GM19452 (cell line): ENCODE data around the gene CCDC88C.

Source experiments
- ATAC-seq: cut with Tn5 transposase; IDR thresholded peaks from one replicate; pipeline ENCODE4 v1.9.1; 2021; ENCODE audit not compliant: unreplicated experiment

CCDC88C gene

DNA sequence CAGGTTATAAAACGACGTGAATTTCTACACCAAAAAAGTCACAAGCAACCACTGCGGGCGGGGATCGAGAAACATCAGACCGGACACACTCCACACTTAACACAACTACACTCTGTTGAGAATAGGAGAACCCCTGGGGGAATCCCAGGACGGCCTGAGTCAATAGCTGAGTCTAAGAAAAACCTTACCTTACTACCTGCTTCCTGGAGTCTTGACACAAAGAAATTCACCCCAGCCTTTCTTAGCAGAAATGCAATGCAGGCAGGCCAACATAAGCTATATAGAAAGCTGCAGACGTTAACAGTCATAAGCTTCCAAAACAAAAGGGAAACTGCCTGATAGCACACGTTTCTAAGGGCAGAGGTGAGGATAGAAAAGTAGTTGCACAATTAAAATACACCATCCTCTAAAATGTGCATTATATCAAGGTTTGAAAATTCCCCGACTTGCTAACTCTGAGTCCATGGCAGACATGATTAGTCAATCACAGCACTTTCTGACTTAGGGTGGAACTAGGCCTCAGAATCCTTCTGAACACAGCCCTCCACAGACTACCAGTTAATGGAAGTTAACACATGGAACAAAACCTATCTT lies 68.0 kb downstream of the CCDC88C start:
- peak; percentile 48 for ATAC-seq

DNA sequence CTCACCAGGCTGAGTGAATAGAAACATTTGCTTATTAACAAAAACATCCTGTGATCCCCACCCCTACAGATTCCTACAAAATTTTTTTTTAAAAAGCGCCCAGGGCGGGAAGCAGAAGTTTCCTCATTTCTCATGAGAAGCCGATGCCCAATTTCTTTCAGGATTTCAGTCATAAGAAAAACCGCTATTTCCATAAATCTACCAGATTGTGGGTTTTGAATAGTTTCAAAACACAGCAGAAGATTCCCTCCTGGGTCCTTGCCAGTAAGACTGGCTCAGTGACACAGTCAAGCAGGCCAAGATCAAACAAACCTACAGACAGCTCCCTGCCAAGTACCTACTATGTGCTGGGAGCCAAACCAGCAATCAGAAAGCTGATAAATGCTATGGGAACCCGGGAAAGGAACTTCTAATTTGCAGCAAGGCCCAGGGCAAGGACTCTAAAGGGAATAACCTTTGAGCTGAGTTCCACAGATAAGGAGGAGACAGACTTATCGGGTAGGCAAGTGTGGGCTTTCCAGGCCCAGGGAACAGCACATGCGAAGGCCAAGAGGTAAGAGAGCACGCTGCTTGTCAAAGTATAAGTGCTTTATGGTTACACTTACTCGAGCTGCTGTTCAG lies 68.7 kb downstream of the CCDC88C start:
- ATAC-seq: no peak

- ATAC-seq: no peak
These were observed 70.8 kb downstream of the CCDC88C start for GRCh38 chr14:91346838-91347173.

- no peak for ATAC-seq
These were observed 73.5 kb downstream of the CCDC88C start for GRCh38 chr14:91344096-91344495.

- ATAC-seq: no peak
These were observed 74.6 kb downstream of the CCDC88C start for GRCh38 chr14:91343051-91343450.

- no peak for ATAC-seq
These were observed 75.3 kb downstream of the CCDC88C start for GRCh38 chr14:91342206-91342760.

GRCh38 chr14:91341751-91342154 lies 75.9 kb downstream of the CCDC88C start:
- ATAC-seq: no peak

DNA sequence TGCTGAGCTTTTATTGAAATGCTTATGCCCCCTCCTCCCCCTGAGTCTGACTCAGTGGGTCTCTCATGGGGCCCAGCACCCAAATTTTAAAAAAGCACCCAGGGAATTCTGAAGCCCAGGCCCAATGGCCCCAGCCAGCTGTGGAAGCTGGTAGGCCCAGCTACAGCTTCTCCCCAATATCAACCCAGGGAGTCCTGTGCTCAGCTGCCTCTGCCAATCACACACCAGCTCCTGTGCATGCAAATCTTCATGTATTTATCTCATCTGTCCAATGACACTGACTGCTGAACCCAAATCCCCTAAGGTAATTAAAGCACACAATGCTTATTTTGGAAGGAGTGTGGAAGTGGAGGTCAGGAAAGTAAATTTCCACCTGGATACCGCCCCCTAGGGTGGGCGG lies 76.3 kb downstream of the CCDC88C start:
- no peak for ATAC-seq

DNA sequence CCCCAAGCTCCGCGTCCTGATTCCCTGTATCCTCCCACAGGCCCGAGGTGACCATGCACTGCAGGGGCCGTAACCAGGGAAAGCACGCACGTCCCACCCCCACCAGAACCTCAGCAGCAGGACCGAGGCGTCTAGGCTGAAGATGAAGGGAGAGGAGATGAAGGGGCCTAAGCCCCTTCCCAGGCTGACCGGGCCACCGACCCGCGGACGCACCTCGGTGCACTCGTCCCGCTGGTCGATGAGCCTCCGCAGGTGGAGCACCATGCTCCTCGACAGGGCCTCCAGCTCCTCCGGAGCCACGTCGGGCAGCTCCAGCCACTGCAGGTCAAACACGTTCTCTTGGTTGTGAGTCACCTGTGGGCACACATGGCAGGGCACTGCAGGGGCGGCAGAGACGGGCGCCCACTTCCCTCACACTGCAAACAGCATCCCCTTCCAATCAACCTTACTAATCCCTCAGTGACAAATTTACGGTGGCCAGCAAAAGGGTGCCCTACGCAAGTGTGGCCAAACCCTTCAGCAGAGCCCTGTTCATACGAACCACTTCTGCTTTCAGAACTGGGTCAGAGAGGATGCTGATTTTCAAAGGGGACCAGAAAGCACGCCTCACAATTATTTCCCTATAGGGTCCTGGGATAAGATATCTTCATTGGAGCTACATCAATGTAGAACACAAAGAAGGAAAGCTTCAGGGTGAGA lies 77.8 kb downstream of the CCDC88C start:
- no peak for ATAC-seq

DNA sequence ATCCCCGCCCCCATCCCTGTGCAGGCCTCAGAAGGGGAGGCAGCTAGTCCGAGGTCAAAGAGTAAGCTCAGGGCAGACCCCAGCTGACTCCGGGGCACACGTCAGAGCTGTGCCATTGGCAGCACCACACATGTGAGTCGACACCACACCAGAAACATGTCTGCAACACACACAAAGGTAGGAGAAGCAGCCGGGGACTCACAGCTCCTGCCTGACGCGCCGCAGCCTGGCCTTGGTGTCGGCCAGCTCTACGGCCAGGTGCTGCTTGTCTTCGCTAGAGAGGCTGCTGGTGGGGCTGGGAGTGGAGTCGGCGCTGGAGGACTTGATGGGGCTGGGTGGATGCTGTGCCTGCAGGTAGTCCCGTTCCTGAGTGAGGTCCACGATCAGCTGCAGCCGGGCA lies 78.5 kb downstream of the CCDC88C start:
- ATAC-seq: no peak

DNA sequence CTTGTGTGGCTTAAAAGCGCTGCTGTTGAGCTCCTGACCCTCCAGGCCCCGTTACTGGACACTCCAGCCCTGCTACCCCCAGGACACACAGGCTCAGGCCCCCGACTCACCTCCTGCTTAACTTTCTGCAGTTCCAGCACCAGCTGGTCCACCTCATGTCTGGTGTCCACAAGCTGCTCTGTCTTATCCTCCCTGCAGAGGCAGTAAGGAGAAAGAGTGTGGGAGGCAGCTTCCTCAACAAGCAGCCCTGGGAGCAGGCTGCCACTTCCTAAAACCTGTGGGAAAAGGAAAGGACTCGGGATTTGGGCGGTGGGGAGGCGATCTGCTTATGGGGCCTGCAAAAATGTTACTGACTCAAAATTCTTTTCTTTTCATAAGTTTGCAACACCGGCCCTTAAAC lies 79.2 kb downstream of the CCDC88C start:
- no peak for ATAC-seq

- ATAC-seq: no peak
These were observed 79.8 kb downstream of the CCDC88C start for GRCh38 chr14:91337699-91338335.

GRCh38 chr14:91336093-91336450 lies 81.5 kb downstream of the CCDC88C start:
- no peak for ATAC-seq

DNA sequence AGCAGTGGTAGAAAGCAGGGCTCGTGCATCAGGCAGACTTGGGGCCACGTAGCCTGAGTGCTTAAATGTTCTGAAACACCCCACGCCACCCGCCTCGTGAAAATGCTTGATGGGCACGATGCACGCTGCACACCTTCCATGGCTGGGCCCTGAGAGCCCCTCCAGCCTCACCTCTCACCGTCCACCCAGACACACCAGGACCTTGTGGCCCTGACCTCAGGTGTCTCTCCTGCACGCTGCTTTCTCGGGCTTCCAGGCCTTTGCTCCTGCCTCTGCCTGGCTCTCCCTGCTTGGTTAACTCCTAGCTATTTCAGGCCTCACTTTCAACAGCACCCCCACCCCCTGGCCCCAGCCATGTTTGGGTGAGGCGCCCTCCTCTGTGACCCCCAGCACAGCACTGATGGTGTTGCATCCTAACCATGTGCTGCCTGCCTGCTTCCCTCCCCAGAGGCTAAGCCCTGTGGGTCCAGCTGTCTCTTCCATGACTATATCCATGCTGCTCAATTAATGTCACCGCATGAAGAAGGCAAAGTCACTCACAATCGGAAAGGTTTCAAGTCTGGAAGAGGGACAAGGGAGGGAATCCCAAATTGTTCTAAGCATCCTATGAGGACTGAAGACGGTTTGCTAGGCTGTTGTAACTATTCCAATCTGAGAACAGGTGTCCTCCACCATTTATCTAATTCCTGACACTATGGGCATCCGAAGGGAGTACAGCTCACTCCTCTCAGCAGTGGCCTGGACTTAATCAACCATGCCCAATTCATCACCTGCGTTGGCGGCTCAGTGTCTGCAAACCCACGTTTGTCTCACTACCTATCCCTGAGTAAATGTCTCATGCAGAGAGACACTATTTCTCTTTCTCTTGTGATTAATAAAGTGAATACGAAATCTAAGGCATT lies 82.2 kb downstream of the CCDC88C start:
- ATAC-seq: no peak

DNA sequence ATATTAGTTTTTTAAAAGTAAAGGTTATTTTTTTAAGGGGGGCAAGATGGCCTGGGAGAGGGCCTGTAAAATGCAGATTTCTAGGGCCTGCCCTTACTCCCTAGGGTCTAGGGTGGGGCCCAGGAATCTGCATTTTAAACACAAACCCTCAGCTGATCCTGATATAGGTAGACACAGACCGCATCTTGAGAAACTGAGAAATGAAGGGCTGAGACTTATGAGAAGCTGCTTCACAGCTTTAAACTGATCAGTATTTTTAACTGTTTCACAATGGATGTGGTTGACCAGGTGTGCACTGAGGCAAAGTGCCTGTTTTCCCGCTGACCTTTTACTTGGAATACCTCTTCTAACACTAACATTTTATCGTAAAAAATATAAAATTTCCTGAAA lies 84.0 kb downstream of the CCDC88C start:
- ATAC-seq: peak; percentile 56

GRCh38 chr14:91332986-91333649 lies 84.5 kb downstream of the CCDC88C start:
- ATAC-seq: no peak

GRCh38 chr14:91332171-91332985 lies 85.2 kb downstream of the CCDC88C start:
- ATAC-seq: no peak

GRCh38 chr14:91331721-91332120 lies 85.9 kb downstream of the CCDC88C start:
- no peak for ATAC-seq

GRCh38 chr14:91330856-91331255 lies 86.8 kb downstream of the CCDC88C start:
- no peak for ATAC-seq
